ENCODE measurements around the gene LTBP3. TPM values are rescaled to one million over a fixed set of nuclear protein-coding genes. Genes with fewer than 3 reads are reported as not detected.
A peak's percentile ranks its signal among the peaks of the same experiment; 100 is the strongest.

LTBP3 gene
- total and polyA plus RNA-seq, 9 donors = 35.9 to 292 (median 188) TPM

DNA sequence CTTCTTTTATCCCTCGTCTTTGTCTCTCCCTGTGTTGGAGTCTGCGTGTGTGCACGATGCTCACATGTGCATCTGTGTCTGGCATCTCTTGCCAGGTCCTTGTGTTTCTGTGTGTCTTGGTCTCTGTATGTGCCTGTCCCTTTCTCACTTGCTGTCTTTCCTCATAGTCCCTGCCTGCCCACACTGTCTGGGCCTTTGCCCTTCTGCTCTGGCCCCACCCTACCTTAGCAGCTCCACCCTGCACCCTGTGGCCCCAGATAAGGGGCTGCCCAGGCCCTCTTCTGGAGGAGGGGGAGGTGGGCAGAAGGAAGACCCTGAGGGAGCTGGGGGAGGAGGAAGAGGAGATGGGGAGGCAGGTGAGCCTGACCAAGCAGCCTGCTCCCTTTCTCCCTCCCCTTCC is 20.5 kb upstream of the LTBP3 start:
- no peak overlapping the region for H3K27ac ChIP-seq
- peaks cover 13% of the 10 kb centered on the region for H3K4me1 ChIP-seq (ENCODE audit: insufficient read depth)
- H3K4me3 ChIP-seq = no peak overlapping the region
- H3K27me3 ChIP-seq = no peaks in the 10 kb centered on the region
- no peaks in the 10 kb centered on the region for H3K36me3 ChIP-seq
- intact Hi-C loops (cut with DNase I) = loop anchor here in 1 of 4 donors (5.0 kb wide), 1 partner anchor 34 kb away; the partner anchor contains the start of gene MAP3K11
- 65 to 79% (median 76%) methylated on average over 3 of the region's 3 CpGs for WGBS, 3 donors
- no peaks in the 10 kb centered on the region for H3K9me3 ChIP-seq
- no peak for DNase-seq
- TF ChIP-seq EP300 (IDR thresholded peaks at IDR 0.05) (no peak), POLR2A (IDR thresholded peaks at IDR 0.05) (no peak), CTCF (IDR thresholded peaks at IDR 0.05) (no peak)

GRCh38 chr11:65578134-65578533 is 20.0 kb upstream of the LTBP3 start:
- intact Hi-C loops (cut with DNase I) = loop anchor here in 1 of 4 donors (5.0 kb wide), 1 partner anchor 34 kb away; the partner anchor contains the start of gene MAP3K11
- Histone ChIP-seq H3K36me3 (no peaks in the 10 kb centered on the region), H3K27ac (peak overlapping the region; percentile 64 to 74), H3K27me3 (no peaks in the 10 kb centered on the region), H3K9me3 (no peaks in the 10 kb centered on the region), H3K4me1 (ENCODE audit: insufficient read depth) (peaks cover 13% of the 10 kb centered on the region), H3K4me3 (no peak overlapping the region)
- WGBS, 3 donors = 92 to 94% (median 93%) methylated on average over 7 of the region's 7 CpGs
- no peak for TF ChIP-seq CTCF (IDR thresholded peaks at IDR 0.05)
- DNase-seq = peak in 1 of 5 donors; percentile 27

DNA sequence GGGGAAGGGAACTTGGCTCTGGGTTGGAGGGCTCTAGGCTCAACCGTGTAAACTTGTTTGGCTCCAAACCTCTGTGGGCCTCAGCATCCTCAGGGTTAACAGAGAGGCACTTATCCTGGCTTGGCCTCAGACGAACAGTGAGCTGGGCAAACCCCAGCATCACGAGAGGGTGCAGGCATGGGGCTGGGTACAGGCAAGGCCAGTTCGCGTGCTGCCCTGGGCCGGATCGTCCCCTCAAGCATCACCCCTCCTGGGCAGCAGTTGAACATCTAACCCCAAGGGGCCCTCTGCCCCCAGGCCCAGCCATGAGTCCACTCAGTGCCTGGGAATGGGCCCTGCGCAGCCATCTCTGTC is 19.6 kb upstream of the LTBP3 start:
- Histone ChIP-seq H3K36me3 (no peaks in the 10 kb centered on the region), H3K4me1 (ENCODE audit: insufficient read depth) (peaks cover 13% of the 10 kb centered on the region), H3K27me3 (no peaks in the 10 kb centered on the region), H3K4me3 (peak overlapping the region; percentile 69), H3K27ac (peak overlapping the region; percentile 64 to 74), H3K9me3 (no peaks in the 10 kb centered on the region)
- TF ChIP-seq POLR2A (IDR thresholded peaks at IDR 0.05) (no peak), EP300 (IDR thresholded peaks at IDR 0.05) (no peak), CTCF (IDR thresholded peaks at IDR 0.05) (no peak)
- peak in 1 of 5 donors; percentile 30 for DNase-seq
- intact Hi-C loops (cut with DNase I) = loop anchor here in 1 of 4 donors (5.0 kb wide), 1 partner anchor 35 kb away; the partner anchor contains the start of gene MAP3K11
- WGBS, 3 donors = 43 to 58% (median 52%) methylated on average over 8 of the region's 8 CpGs

DNA sequence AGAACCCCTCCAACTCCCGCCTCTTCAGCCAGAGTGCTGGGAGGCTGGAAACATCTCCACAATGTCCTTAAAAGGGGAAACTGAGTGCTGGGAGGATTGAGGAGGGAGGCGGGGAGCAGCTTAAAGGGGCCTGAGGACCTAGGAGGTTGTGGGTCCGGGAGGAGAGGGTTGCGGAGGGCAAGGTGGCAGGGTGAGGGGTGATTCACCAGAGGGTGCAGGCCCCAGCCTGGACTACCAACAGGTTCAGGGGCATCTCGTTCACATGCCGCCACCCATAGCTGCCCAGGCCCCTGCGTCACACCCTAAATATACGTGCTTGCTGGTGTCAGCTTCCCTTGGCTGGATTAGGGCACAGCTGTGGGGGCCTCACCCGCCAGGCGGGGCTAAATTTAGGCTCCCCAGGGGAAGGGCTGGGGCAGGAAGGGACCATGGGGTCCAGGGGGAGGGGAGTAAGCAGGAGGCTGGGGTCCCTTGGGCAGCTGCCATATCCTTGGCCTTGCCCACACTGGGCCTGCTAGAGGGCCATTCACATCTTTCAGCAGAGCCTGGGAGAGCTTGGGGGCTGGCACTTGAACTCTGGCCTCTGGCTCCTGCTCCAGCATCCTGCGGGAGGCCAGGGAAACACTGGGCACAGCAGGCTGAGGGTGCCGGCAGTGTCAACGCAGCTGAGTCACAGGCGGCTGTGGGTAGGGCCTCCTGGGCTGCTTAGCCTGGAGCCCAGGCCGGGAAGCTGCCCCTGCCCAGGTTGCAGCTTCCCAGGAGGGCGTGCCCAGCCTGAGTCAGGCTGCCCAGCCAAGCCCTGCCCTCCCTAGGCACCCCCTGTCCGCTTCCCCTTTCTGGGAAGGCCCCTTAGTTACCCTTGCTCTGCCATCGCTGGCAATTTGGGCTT is 19.0 kb upstream of the LTBP3 start:
- H3K27me3 ChIP-seq = no peaks in the 10 kb centered on the region
- H3K27ac ChIP-seq = peak overlapping the region; percentile 64 to 74
- peak in 4 of 5 donors; percentile 45 to 62 (median 56) for DNase-seq
- no peak for TF ChIP-seq EP300 (IDR thresholded peaks at IDR 0.05)
- TF ChIP-seq POLR2A (IDR thresholded peaks at IDR 0.05) = no peak
- no peak for TF ChIP-seq CTCF (IDR thresholded peaks at IDR 0.05)
- peak overlapping the region; percentile 69 for H3K4me3 ChIP-seq
- WGBS, 3 donors = 38 to 60% (median 41%) methylated on average over 13 to 18 of the region's 18 CpGs
- intact Hi-C loops (cut with DNase I) = loop anchor here in 1 of 4 donors (5.0 kb wide), 1 partner anchor 35 kb away; the partner anchor contains the start of gene MAP3K11
- H3K4me1 ChIP-seq (ENCODE audit: insufficient read depth) = peaks cover 13% of the 10 kb centered on the region
- no peaks in the 10 kb centered on the region for H3K9me3 ChIP-seq
- H3K36me3 ChIP-seq = no peaks in the 10 kb centered on the region
